ENCODE measurements around the gene SIX3. TPM values are rescaled to one million over a fixed set of nuclear protein-coding genes. Genes with fewer than 3 reads are reported as not detected.

Gene SIX3
- total and polyA plus RNA-seq, 2 donors (not counting 1 experiment from before 2014, with no cell fraction given) = not detected

DNA sequence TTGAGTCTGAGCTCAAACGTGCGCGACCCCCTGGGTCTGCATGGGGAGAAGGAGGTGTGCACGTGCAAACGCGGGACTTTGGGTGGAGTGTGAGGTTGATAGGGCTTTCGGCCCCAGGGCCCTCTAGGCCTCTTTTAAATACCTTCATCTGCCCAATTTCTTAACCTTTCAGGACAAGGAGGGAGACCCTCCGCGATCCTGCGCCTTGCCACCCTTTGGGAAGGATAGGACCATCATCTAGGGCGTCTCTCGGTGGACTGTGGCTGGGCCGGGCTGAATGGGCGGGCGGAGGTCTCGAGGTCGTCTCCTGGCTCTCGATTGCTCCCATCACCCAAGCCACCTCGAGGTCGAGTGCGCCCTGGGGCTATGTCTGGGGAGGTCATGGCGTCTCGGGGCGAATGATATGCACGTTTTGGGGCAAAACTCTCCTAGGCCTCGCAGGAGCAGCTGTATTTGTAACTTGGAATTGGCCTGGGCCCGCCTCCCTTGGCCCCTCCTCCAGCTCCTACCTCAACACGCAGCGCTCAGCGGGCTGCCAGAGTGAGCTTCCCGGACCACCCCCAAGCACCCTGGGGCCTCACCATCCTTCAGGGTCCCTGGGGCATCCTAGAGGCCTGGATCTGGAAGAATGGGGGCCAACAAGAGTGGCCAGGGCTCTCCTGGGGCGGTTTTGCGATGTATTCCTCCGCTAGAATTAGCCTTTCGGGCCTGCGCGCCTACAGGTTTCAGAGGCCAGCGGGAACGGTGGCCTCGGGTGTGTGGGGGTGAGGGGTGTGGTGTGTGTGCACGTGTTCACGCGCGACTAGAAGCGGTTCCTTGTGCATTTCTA is 8.7 kb upstream of the SIX3 start:
- intact Hi-C loops (cut with micrococcal nuclease) = no loop called here
- peaks cover 62% of the 10 kb centered on the region for H3K27me3 Mint-ChIP-seq
- H3K4me3 Mint-ChIP-seq = peak overlapping the region; percentile 32
- H3K27ac Mint-ChIP-seq = peak overlapping the region; percentile 10
- Histone ChIP-seq H3K36me3 (replicated peaks in 1 of 2; ENCODE audit: control extremely low read depth in 1 of 2, control insufficient read depth in 1 of 2, extremely low read depth in 1 of 2, insufficient read depth in 2 of 2, low read length in 1 of 2) (no peaks in the 10 kb centered on the region), H3K27ac (ENCODE audit: low read length in 2 of 2) (no peak overlapping the region), H3K79me2 (ENCODE audit: control insufficient read depth, insufficient read depth, low read length) (no peaks in the 10 kb centered on the region), H3K4me2 (replicated peaks; ENCODE audit: low read depth, low read length, poor library complexity, severe bottlenecking) (peak overlapping the region; percentile 44), H3K4me3 (ENCODE audit: control extremely low read depth in 1 of 5, extremely low read depth in 1 of 5, insufficient read depth in 1 of 5, low read depth in 2 of 5, low read length in 4 of 5) (no peak overlapping the region), H3K9ac (ENCODE audit: low read length) (no peak overlapping the region), H4K20me1 (ENCODE audit: control insufficient read depth, insufficient read depth, low read length, poor library complexity, severe bottlenecking) (no peaks in the 10 kb centered on the region), H2AFZ (ENCODE audit: insufficient read depth, low read depth, low read length, poor library complexity, severe bottlenecking) (no peak overlapping the region), H3K27me3 (replicated peaks in 1 of 4; ENCODE audit: control extremely low read depth in 1 of 4, control insufficient read depth in 3 of 4, insufficient read depth in 4 of 4, low read length in 3 of 4) (peaks cover 0 to 96% (median 75%) of the 10 kb centered on the region in 4 experiments), H3K9me3 (ENCODE audit: control extremely low read depth in 1 of 3, control insufficient read depth in 2 of 3, insufficient read depth in 1 of 3, low read length in 2 of 3) (peaks cover 0 to 79% (median 0%) of the 10 kb centered on the region in 3 donors), H3K4me1 (ENCODE audit: control insufficient read depth in 2 of 2, insufficient read depth in 2 of 2, low read length in 2 of 2) (peaks cover 67 to 93% of the 10 kb centered on the region in 2 donors)
- no peak for ATAC-seq (ENCODE audit: low read depth)
- WGBS (ENCODE audit: insufficient coverage) = 12% methylated on average over 41 of the region's 45 CpGs
- no peak for TF ChIP-seq EZH2 (IDR thresholded peaks at IDR 0.05; ENCODE audit: borderline replicate concordance, insufficient read depth, low read depth, low read length, poor library complexity, severe bottlenecking)
- TF ChIP-seq, protein P1, sequence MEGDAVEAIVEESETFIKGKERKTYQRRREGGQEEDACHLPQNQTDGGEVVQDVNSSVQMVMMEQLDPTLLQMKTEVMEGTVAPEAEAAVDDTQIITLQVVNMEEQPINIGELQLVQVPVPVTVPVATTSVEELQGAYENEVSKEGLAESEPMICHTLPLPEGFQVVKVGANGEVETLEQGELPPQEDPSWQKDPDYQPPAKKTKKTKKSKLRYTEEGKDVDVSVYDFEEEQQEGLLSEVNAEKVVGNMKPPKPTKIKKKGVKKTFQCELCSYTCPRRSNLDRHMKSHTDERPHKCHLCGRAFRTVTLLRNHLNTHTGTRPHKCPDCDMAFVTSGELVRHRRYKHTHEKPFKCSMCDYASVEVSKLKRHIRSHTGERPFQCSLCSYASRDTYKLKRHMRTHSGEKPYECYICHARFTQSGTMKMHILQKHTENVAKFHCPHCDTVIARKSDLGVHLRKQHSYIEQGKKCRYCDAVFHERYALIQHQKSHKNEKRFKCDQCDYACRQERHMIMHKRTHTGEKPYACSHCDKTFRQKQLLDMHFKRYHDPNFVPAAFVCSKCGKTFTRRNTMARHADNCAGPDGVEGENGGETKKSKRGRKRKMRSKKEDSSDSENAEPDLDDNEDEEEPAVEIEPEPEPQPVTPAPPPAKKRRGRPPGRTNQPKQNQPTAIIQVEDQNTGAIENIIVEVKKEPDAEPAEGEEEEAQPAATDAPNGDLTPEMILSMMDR (IDR thresholded peaks at IDR 0.05) = no peak
- H3K4me1 Mint-ChIP-seq = peaks cover 45% of the 10 kb centered on the region
- no peaks in the 10 kb centered on the region for H3K9me3 Mint-ChIP-seq (ENCODE audit: insufficient read depth)
- peak; percentile 41 for DNase-seq
- POLR2A ChIA-PET = no interaction called here
- CTCF ChIA-PET = no interaction called here

DNA sequence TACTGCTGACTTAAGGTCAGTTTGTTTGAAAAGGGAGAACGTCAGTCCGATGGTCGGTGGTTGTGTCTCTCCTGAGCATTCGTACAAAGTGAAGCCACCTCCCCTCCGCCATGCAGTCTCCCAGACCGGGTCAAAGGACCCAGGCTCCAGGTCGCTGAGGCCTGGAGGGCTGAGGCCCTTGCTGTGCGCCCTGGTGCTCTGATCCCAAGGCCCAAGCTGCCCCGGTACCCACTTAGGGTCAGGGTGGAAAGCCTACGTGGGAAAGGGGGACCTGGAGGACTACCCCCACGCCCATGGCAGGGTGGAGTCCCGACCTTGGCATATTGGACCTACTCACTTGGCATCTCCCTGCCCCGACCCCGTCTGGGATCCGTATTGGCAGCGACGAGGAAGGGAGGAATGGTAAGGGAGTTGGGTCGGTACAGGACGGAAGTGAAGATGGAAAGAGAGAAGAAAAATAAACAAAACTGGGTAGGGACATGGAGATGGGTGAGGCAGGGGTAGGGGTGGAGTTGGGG is 8.0 kb upstream of the SIX3 start:
- peaks cover 0 to 96% (median 78%) of the 10 kb centered on the region in 4 experiments for H3K27me3 ChIP-seq (replicated peaks in 1 of 4; ENCODE audit: control extremely low read depth in 1 of 4, control insufficient read depth in 3 of 4, insufficient read depth in 4 of 4, low read length in 3 of 4)
- WGBS (ENCODE audit: insufficient coverage) = 23% methylated on average over 19 of the region's 19 CpGs
- ATAC-seq (ENCODE audit: low read depth) = no peak

More for the DNA sequence above, 8.0 kb upstream of the SIX3 start:
- ChIA-PET POLR2A (no interaction called here), CTCF (interaction anchor here (0.9 kb wide), 1 partner anchor 454 kb away, joined by 3 read pairs; no protein-coding TSS in a partner anchor)
- DNase-seq = no peak
- Histone ChIP-seq H3K79me2 (ENCODE audit: control insufficient read depth, insufficient read depth, low read length) (no peaks in the 10 kb centered on the region), H3K4me3 (ENCODE audit: control extremely low read depth in 1 of 5, extremely low read depth in 1 of 5, insufficient read depth in 1 of 5, low read depth in 2 of 5, low read length in 4 of 5) (no peak overlapping the region), H3K27ac (ENCODE audit: low read length in 2 of 2) (no peak overlapping the region), H2AFZ (ENCODE audit: insufficient read depth, low read depth, low read length, poor library complexity, severe bottlenecking) (no peak overlapping the region), H4K20me1 (ENCODE audit: control insufficient read depth, insufficient read depth, low read length, poor library complexity, severe bottlenecking) (no peaks in the 10 kb centered on the region), H3K9me3 (ENCODE audit: control extremely low read depth in 1 of 3, control insufficient read depth in 2 of 3, insufficient read depth in 1 of 3, low read length in 2 of 3) (peaks cover 0 to 79% (median 0%) of the 10 kb centered on the region in 3 donors), H3K9ac (ENCODE audit: low read length) (no peak overlapping the region), H3K4me2 (replicated peaks; ENCODE audit: low read depth, low read length, poor library complexity, severe bottlenecking) (peak overlapping the region; percentile 68), H3K4me1 (ENCODE audit: control insufficient read depth in 2 of 2, insufficient read depth in 2 of 2, low read length in 2 of 2) (peaks cover 67 to 93% of the 10 kb centered on the region in 2 donors), H3K36me3 (replicated peaks in 1 of 2; ENCODE audit: control extremely low read depth in 1 of 2, control insufficient read depth in 1 of 2, extremely low read depth in 1 of 2, insufficient read depth in 2 of 2, low read length in 1 of 2) (no peaks in the 10 kb centered on the region)
- no peaks in the 10 kb centered on the region for H3K9me3 Mint-ChIP-seq (ENCODE audit: insufficient read depth)
- TF ChIP-seq EZH2 (IDR thresholded peaks at IDR 0.05; ENCODE audit: borderline replicate concordance, insufficient read depth, low read depth, low read length, poor library complexity, severe bottlenecking) = no peak
- TF ChIP-seq, protein P1 (IDR thresholded peaks at IDR 0.05) = no peak
- H3K27me3 Mint-ChIP-seq = peaks cover 60% of the 10 kb centered on the region
- peaks cover 48% of the 10 kb centered on the region for H3K4me1 Mint-ChIP-seq
- intact Hi-C loops (cut with micrococcal nuclease) = no loop called here
- peak overlapping the region; percentile 10 for H3K27ac Mint-ChIP-seq
- H3K4me3 Mint-ChIP-seq = peak overlapping the region; percentile 32

Data from B cell (primary cell).